Prostate gland (tissue), 2 donors: ENCODE results near the gene TTC22.

Source experiments
- POLR2A ChIP-seq: fragments of 450-650 bp; IDR thresholded peaks from one replicate; pipeline ENCODE4 v1.6.1; 2016; ENCODE audit warnings: antibody characterized with exemption, mild to moderate bottlenecking
- POLR2AphosphoS5 ChIP-seq: sonication (generic); formaldehyde crosslinking; IDR thresholded peaks from one replicate; pipeline ENCODE4 v1.6.1; 2017; ENCODE audit warnings: antibody characterized with exemption
- TF ChIP-seq, protein P1 (sequence below), 4 experiments: fragments of 200-600 bp in 2 of 4; fragments of 450-650 bp in 2 of 4; sonication (generic) in 2 of 4; IDR thresholded peaks; 1 replicate in 3 of 4; 2 replicates in 1 of 4; pipeline ENCODE4 v1.5.1; 2016 to 2019; ENCODE audit warnings: antibody characterized with exemption in 4 of 4, mild to moderate bottlenecking in 2 of 4, moderate library complexity in 2 of 4

DNA sequence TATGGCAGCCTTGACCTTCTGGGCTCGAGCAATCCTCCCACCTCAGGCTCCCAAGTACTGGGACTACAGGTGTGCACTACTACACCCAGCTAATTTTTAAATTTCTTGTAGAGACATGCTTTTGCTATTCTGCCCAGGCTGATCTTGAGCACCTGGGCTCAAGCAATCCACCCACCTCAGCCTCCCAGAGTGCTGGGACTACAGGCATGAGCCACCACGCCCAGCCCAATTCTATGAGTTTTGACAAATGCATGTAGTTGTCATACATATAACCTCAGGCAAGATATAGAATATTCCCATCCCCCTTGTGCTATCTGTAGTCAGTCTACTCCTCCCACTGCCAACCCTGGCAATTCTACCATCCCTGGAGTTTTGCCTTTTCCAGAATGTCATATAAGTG, 38.7 kb upstream of the TTC22 start:
- TF ChIP-seq, protein P1, sequence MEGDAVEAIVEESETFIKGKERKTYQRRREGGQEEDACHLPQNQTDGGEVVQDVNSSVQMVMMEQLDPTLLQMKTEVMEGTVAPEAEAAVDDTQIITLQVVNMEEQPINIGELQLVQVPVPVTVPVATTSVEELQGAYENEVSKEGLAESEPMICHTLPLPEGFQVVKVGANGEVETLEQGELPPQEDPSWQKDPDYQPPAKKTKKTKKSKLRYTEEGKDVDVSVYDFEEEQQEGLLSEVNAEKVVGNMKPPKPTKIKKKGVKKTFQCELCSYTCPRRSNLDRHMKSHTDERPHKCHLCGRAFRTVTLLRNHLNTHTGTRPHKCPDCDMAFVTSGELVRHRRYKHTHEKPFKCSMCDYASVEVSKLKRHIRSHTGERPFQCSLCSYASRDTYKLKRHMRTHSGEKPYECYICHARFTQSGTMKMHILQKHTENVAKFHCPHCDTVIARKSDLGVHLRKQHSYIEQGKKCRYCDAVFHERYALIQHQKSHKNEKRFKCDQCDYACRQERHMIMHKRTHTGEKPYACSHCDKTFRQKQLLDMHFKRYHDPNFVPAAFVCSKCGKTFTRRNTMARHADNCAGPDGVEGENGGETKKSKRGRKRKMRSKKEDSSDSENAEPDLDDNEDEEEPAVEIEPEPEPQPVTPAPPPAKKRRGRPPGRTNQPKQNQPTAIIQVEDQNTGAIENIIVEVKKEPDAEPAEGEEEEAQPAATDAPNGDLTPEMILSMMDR (IDR thresholded peaks at IDR 0.05): no peak
- TF ChIP-seq POLR2A (no peak), POLR2AphosphoS5 (no peak)
